ENCODE measurements around the gene RER1.

Gene RER1

DNA sequence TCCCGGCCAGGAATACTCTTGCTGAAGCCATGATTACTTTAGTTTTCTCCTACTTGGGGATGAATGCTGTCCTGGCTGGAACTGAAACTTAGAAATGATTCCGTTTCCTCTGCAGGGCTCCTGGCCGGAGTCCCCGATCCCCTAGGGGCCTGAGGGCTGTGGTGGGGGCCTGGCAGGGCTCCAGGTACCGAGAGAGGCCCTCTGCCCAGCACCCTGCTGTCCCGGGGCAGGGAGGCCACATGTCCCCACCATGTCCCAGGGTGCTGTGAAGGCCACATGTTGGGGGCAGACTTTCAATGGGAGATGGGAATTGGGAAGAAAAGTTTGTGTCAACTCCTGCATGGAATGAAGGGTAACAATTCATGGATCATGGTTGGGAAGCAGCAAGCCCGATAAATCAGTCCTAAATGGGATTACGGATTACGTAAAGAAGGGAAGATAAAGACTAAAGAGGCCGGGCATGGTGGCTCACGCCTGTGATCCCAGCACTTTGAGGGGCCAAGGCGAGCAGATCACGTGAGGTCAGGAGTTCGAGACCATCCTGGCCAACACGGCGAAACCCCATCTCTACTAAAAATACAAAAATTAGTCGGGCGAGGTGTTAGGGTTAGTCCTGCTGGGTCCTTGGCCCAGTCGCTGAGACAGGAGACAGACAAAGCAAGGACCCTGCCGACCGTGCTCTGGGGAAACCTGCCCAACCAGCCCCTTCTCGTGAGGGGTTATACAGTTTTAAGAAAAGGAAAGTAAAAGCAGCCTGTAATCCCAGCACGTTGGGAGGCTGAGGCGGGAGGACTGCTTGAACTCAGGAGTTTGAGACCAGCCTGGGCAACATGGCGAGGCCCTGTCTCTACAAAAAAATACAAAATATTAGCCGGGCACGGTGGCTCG lies 37.8 kb upstream of the RER1 start:
- DNase-seq (ENCODE audit: low read depth) = no peak

- no peak for DNase-seq (ENCODE audit: low read depth)
These were observed 36.9 kb upstream of the RER1 start for GRCh38 chr1:2354511-2355372.

- DNase-seq (ENCODE audit: low read depth) = no peak
These were observed 36.0 kb upstream of the RER1 start for GRCh38 chr1:2355373-2356261.

DNA sequence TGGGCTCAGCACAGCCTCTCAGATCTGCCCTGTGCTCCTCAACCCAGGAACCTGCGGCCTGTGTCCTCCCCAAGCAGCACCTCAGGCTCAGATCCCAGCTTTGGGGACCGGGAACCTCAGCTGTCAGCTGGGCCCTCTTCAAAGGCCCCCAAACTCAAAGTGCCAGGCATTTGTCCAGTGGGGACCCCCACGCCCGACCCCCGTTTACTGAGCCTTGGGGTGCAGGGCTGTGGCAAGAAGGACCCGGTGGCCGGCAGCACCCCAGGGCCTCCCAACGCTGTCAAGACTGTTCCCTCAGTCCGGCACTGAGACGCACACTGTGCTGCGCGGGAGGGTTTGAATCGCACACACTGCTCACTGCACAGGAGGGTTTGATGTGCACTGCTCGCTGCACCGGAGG lies 35.2 kb upstream of the RER1 start:
- DNase-seq (ENCODE audit: low read depth) = no peak

GRCh38 chr1:2356911-2357845 lies 34.5 kb upstream of the RER1 start:
- DNase-seq (ENCODE audit: low read depth) = no peak

- DNase-seq (ENCODE audit: low read depth) = no peak
These were observed 33.6 kb upstream of the RER1 start for GRCh38 chr1:2358072-2358471.

DNA sequence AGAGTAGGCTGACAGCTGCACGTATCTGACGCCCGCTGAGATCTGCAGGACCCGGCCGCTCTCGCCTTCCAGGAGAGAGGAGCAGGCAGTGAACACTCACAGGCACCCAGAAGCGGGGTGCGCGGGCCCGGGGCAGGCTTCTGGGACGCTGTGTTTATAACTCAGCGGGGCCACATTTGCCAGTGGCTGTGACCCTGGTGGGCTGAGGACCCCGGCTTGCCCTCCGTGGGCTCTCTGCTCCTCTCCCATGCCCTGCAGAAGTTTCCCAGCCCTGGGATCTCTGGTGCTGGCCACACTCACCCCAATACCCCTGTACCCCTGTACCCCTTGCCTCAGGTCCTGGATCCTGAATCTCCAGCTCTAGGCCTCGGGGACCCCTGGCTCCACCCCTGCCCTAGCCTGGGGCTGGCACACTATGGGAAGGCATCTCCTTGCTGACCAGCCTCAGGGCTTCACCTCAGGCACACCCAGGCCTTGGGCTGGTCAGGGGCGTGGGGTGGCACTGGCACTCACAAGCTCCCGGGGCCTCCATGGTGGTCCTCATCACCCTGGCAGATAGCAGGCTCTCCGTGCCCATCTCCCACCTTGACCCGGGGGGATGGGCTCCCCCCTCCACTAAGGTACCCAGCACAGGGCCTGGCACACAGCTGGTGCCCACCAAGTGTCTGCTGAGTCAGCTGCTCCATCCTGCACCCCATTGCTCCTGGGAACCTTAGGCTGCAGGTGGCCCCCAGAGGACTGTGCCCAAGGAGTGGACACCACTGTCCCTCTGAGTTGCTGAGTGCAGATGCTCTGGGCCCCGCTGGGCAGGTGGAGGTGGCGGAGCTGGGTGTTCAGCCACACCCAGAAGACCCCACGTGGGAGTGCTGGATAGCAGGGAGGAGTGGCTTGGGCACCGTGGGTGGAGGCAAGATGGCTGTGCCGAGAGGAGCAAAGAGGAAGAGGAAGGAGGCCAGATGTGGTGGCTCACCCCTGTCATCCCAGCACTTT lies 32.7 kb upstream of the RER1 start:
- DNase-seq (ENCODE audit: low read depth) = no peak

GRCh38 chr1:2360588-2361364 lies 30.9 kb upstream of the RER1 start:
- DNase-seq (ENCODE audit: low read depth) = no peak

DNA sequence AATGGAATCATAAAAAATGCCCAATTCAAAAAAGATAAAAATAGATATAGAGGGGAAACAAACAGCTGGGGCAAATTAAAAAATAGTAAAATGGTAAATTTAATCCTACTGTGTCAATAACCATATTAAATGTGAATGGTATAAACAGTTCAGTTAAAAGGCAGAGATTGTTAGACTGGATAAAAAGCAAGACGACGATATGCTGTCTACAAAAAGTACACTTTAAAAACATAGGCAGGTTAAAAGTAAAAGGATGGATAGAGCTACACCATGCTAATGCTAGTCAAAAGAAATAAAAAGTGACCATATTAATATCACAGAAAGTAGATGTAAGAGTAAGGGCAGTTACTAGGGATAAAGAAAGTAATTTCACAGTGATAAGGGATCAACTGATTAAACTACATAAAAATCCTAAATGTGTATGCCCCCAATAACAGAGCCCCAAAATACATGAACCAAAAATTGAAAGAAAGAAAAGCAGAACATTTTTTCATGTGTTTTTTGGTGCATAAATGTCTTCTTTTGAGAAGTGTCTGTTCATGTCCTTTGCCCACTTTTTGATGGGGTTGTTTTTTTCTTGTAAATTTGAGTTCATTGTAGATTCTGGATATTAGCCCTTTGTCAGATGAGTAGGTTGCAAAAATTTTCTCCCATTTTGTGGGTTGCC lies 27.7 kb upstream of the RER1 start:
- no peak for DNase-seq (ENCODE audit: low read depth)

GRCh38 chr1:2368053-2368744 lies 23.4 kb upstream of the RER1 start:
- DNase-seq (ENCODE audit: low read depth) = no peak

DNA sequence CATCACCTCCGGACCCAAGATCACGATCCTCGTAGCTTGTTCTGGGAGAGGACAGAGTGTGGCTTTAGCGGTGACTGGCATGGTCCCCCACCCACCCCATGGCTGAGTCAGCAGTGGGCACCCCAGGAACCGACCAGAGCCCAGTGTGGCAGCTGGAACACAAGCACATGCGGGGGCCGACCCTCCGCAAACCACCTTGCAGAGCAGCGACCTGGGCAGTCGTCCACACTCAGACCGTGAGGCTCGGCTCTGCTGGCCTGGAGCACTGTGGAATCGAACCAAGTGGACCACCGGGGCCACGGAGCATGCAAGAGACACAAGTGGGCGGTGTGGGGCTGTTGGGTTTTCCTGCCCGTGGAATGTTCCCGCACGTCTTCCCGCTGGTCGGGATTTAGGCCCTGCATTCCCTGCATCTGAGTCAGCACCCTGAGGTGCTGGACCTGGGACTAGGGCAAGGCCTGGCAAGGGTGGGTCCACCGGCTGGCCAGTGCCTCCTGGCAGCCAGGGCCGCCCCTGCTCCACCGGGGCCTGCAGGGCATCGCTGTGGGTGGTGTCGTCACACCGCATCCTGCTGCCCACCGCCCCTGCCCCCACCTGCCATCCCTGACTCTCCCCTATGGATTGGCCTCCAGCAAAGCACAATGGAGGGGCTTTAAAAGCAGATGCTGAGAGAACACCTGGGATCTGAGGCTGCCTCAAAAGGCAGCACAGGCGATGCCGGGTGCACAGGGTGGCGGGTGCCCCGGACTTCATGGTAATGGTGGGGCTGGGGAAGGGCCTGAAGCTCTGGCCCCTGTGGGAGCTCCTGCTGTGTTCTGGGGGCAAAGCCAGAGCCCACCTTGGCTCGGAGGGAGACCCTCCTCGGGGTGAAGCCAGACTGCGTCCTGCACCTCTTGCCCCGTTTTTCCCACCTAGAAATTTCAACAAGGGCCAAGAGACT lies 18.8 kb upstream of the RER1 start:
- DNase-seq (ENCODE audit: low read depth) = no peak

DNA sequence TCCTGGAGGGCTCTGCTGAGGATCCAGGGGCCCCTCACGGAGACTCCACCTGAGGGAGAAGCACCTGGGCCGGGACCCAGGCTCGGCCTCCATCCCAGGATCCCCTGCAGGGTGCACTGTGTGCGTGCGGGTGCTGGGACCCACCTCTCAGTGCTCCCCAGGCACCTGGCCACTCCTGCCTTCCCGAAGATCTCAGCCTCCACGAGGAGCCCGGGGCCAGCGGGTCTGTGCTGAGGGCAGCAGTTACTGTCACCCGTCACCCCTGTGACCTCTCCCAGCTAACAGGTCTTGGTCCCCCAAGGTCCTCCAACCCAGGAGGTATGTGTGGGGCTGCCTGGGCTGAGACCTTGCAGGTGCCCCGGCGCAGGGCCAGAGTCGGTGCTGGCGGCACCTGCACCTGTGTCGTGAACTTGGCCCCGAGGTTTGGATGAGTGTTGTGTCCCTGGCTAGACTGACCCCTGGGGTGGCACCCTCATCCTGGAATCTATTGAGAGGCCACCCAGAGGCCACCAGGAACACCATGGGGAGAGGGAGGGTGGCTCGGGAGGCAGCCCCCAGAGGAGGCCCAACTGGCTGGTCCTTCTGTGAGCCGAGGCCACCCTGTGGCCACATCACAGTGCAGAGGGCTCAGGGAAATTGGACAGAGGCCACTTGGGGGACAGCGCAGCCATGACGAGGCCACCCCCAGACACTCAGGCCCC lies 17.9 kb upstream of the RER1 start:
- DNase-seq (ENCODE audit: low read depth) = no peak

- DNase-seq (ENCODE audit: low read depth) = no peak
These were observed 17.1 kb upstream of the RER1 start for GRCh38 chr1:2374252-2375155.

- DNase-seq (ENCODE audit: low read depth) = no peak
These were observed 16.3 kb upstream of the RER1 start for GRCh38 chr1:2375246-2375922.

Data from activated T-cell treated with anti-CD3 and anti-CD28 coated beads for 24 hours (primary cell).